HepG2 (cell line): Measurements from ENCODE around the gene TUT7. TPM values are rescaled to one million over a fixed set of nuclear protein-coding genes. Genes with fewer than 3 reads are reported as not detected.
A peak's percentile ranks its signal among the peaks of the same experiment; 100 is the strongest.

Experiments
- AHR ChIP-seq: IDR thresholded peaks from 2 replicates; pipeline ENCODE4 v1.6.1; 2018; ENCODE audit warnings: missing genetic modification reagents, missing compliant biosample characterization
- DMAP1 ChIP-seq: IDR thresholded peaks from 2 replicates; pipeline ENCODE4 v1.6.1; 2016
- E2F5 ChIP-seq: sonication (generic); formaldehyde crosslinking; conservative IDR thresholded peaks from 2 replicates; pipeline ENCODE4 v1.4.0; 2020; ENCODE audit warnings: missing genetic modification reagents
- FOXA3 ChIP-seq: IDR thresholded peaks from 2 replicates; pipeline ENCODE4 v1.6.1; 2016; ENCODE audit warnings: missing genetic modification reagents, missing compliant biosample characterization
- FOXP1 ChIP-seq, 2 experiments: fragments of 450-650 bp in 1 of 2; IDR thresholded peaks; 2 replicates each; pipeline ENCODE4 v1.6.1; 2017 to 2018; ENCODE audit warnings: antibody characterized with exemption in 1 of 2
- HOXA3 ChIP-seq: sonication (generic); formaldehyde crosslinking; IDR thresholded peaks from 2 replicates; pipeline ENCODE4 v1.5.0; 2020; ENCODE audit warnings: missing genetic modification reagents
- ISX ChIP-seq: sonication (generic); formaldehyde crosslinking; conservative IDR thresholded peaks from 2 replicates; pipeline ENCODE4 v1.5.0; 2020; ENCODE audit warnings: missing genetic modification reagents
- KDM3A ChIP-seq: IDR thresholded peaks from 2 replicates; pipeline ENCODE4 v1.6.1; 2018; ENCODE audit warnings: low read depth, missing compliant biosample characterization
- LCORL ChIP-seq, 2 experiments: fragments of 450-650 bp in 1 of 2; sonication (generic) in 1 of 2; formaldehyde crosslinking in 1 of 2; IDR thresholded peaks; 2 replicates each; pipeline versions ENCODE4 v1.5.0 to v1.6.1; 2017 to 2020; ENCODE audit warnings: antibody characterized with exemption in 1 of 2, missing genetic modification reagents in 1 of 2
- NFIB ChIP-seq: sonication (generic); formaldehyde crosslinking; IDR thresholded peaks from 2 replicates; pipeline ENCODE4 v1.9.0; 2021; ENCODE audit warnings: missing genetic modification reagents, mild to moderate bottlenecking, borderline replicate concordance
- NFRKB ChIP-seq: fragments of 450-650 bp; IDR thresholded peaks from 2 replicates; pipeline ENCODE4 v1.6.1; 2017
- NR2F2 ChIP-seq: IDR thresholded peaks from 2 replicates; pipeline ENCODE4 v1.6.1; 2012; ENCODE audit warnings: low read depth, inconsistent platforms, borderline replicate concordance
- RFX5 ChIP-seq: IDR thresholded peaks from 2 replicates; pipeline ENCODE4 v1.6.1; 2011; ENCODE audit warnings: low read depth, low read length, improper control_type of control experiment
- RXRB ChIP-seq: IDR thresholded peaks from 2 replicates; pipeline ENCODE4 v1.6.1; 2016; ENCODE audit warnings: borderline replicate concordance, missing genetic modification reagents, missing compliant biosample characterization
- TGIF2 ChIP-seq: IDR thresholded peaks from 2 replicates; pipeline ENCODE4 v1.6.1; 2016; ENCODE audit warnings: control low read depth, missing compliant biosample characterization
- ZBTB21 ChIP-seq: sonication (generic); formaldehyde crosslinking; IDR thresholded peaks from 2 replicates; pipeline ENCODE4 v1.4.0; 2020; ENCODE audit warnings: missing genetic modification reagents
- ZFP36L2 ChIP-seq: sonication (generic); formaldehyde crosslinking; IDR thresholded peaks from 2 replicates; pipeline ENCODE4 v1.4.0; 2020; ENCODE audit warnings: missing genetic modification reagents
- ZMAT5 ChIP-seq: sonication (generic); formaldehyde crosslinking; IDR thresholded peaks from 2 replicates; pipeline ENCODE4 v1.5.0; 2020; ENCODE audit warnings: mild to moderate bottlenecking, low read depth, missing genetic modification reagents, borderline replicate concordance
- ZNF101 ChIP-seq: sonication (generic); formaldehyde crosslinking; IDR thresholded peaks from 2 replicates; pipeline ENCODE4 v1.4.0; 2020; ENCODE audit warnings: mild to moderate bottlenecking, low read depth, missing genetic modification reagents, borderline replicate concordance
- ZNF260 ChIP-seq: sonication (generic); formaldehyde crosslinking; IDR thresholded peaks from 2 replicates; pipeline ENCODE4 v1.4.0; 2020; ENCODE audit warnings: missing genetic modification reagents, low read depth, mild to moderate bottlenecking, borderline replicate concordance
- ZNF460 ChIP-seq: sonication (generic); formaldehyde crosslinking; IDR thresholded peaks from 2 replicates; pipeline ENCODE4 v1.5.1; 2020; ENCODE audit warnings: missing genetic modification reagents, mild to moderate bottlenecking, borderline replicate concordance
- ZNF576 ChIP-seq: sonication (generic); formaldehyde crosslinking; IDR thresholded peaks from 2 replicates; pipeline ENCODE4 v1.4.0; 2020; ENCODE audit warnings: mild to moderate bottlenecking, missing genetic modification reagents
- ZNF577 ChIP-seq: sonication (generic); formaldehyde crosslinking; IDR thresholded peaks from 2 replicates; pipeline ENCODE4 v1.4.0; 2020; ENCODE audit warnings: mild to moderate bottlenecking, low read depth, missing genetic modification reagents, borderline replicate concordance
- ZNF770 ChIP-seq: sonication (generic); formaldehyde crosslinking; IDR thresholded peaks from 2 replicates; pipeline ENCODE4 v1.5.0; 2020; ENCODE audit warnings: mild to moderate bottlenecking, missing genetic modification reagents
- polyA plus RNA-seq, 8 experiments: library from polyadenylated mRNA; depleted of rRNA in 3 of 8; stranded (reverse) in 7 of 8; unstranded in 1 of 8; fragments of >200 nt; fragmentation: Illumina TruSeq in 4 of 8; extraction: Trizol in 4 of 8; gene quantifications; 2 replicates each; pipeline versions ENCODE4 v1.2.1 to v1.2.3, GENCODE V29; 2011 to 2016; ENCODE audit warnings: low read depth in 4 of 8, missing spikeins in 1 of 8, mixed read lengths in 1 of 8; ENCODE audit not compliant: insufficient read depth in 1 of 8
- total RNA-seq, 5 experiments: library from RNA; depleted of rRNA; stranded (reverse); fragments of >200 nt; fragmentation: Illumina TruSeq; extraction: Trizol; gene quantifications; 2 replicates each; pipeline ENCODE4 v1.2.3, GENCODE V29; 2016; ENCODE audit warnings: low read depth in 1 of 5
- TF ChIP-seq, protein P1 (sequence below): sonication (generic); formaldehyde crosslinking; IDR thresholded peaks from 2 replicates; pipeline ENCODE4 v1.4.0; 2020; ENCODE audit warnings: missing genetic modification reagents
- TF ChIP-seq, protein P2 (sequence below): sonication (generic); formaldehyde crosslinking; IDR thresholded peaks from 2 replicates; pipeline ENCODE4 v1.4.0; 2020; ENCODE audit warnings: missing genetic modification reagents

TUT7 gene
- total and polyA plus RNA-seq, 2 of the 13 experiments (the other 11 are each of a cell fraction or from before 2014, with no cell fraction given): 12.0 to 19.4 TPM

DNA sequence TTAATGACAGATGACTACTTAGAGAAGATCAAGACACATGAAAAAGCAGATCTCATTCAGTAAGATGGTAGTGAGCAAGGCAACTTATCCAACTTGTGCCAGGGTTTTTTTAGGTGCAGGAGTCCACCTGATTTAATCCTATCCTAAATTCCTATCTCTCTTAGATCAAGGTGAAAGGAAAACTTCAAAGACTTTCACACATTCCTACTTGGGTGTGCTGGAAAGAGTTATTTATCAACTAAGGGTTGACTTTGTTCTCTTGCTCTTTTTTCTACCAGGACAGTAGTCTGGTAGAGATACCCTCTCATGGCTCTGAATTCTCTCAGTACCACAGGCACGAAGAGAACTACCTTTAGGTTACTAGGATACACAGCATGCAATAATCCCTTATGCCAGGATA, 18.2 kb downstream of the TUT7 start (continued):
- TF ChIP-seq ZNF770 (CRISPR knock-in tag) (peak; percentile 12; the same call in 1 of the 2 replicates), ZNF577 (CRISPR knock-in tag) (no peak), LCORL (IDR thresholded peaks at IDR 0.05) (peak; percentile 85), LCORL (CRISPR knock-in tag; IDR thresholded peaks at IDR 0.05) (peak; percentile 80), NFRKB (no peak), ZNF260 (CRISPR knock-in tag) (no peak), FOXA3 (CRISPR knock-in tag) (peak; percentile 70; the same call in 1 of the 2 replicates), ZNF460 (CRISPR knock-in tag) (no peak), E2F5 (CRISPR knock-in tag) (no peak), KDM3A (no peak), ZBTB21 (0 out of 2 replicates have a peak, but pooled peaks have one; percentile 19), ZNF101 (CRISPR knock-in tag) (no peak), ZNF576 (CRISPR knock-in tag) (no peak), DMAP1 (CRISPR knock-in tag) (peak; percentile 59; the same call in 1 of the 2 replicates), FOXP1 (IDR thresholded peaks at IDR 0.05) (no peak), FOXP1 (CRISPR knock-in tag; IDR thresholded peaks at IDR 0.05) (peak; percentile 80), RXRB (CRISPR knock-in tag) (peak; percentile 86), AHR (CRISPR knock-in tag) (no peak), ISX (CRISPR knock-in tag) (no peak), NR2F2 (peak; percentile 35; the same call in 1 of the 2 replicates), NFIB (CRISPR knock-in tag) (no peak), ZMAT5 (CRISPR knock-in tag) (no peak), TGIF2 (CRISPR knock-in tag) (no peak), HOXA3 (no peak), RFX5 (no peak), ZFP36L2 (CRISPR knock-in tag) (no peak)
- TF ChIP-seq, protein P1, sequence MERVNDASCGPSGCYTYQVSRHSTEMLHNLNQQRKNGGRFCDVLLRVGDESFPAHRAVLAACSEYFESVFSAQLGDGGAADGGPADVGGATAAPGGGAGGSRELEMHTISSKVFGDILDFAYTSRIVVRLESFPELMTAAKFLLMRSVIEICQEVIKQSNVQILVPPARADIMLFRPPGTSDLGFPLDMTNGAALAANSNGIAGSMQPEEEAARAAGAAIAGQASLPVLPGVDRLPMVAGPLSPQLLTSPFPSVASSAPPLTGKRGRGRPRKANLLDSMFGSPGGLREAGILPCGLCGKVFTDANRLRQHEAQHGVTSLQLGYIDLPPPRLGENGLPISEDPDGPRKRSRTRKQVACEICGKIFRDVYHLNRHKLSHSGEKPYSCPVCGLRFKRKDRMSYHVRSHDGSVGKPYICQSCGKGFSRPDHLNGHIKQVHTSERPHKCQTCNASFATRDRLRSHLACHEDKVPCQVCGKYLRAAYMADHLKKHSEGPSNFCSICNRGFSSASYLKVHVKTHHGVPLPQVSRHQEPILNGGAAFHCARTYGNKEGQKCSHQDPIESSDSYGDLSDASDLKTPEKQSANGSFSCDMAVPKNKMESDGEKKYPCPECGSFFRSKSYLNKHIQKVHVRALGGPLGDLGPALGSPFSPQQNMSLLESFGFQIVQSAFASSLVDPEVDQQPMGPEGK (CRISPR knock-in tag): peak; percentile 23; the same call in 1 of the 2 replicates
- TF ChIP-seq, protein P2, sequence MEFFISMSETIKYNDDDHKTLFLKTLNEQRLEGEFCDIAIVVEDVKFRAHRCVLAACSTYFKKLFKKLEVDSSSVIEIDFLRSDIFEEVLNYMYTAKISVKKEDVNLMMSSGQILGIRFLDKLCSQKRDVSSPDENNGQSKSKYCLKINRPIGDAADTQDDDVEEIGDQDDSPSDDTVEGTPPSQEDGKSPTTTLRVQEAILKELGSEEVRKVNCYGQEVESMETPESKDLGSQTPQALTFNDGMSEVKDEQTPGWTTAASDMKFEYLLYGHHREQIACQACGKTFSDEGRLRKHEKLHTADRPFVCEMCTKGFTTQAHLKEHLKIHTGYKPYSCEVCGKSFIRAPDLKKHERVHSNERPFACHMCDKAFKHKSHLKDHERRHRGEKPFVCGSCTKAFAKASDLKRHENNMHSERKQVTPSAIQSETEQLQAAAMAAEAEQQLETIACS (CRISPR knock-in tag): no peak
